Cardiac muscle cell (in vitro differentiated cells and primary cell): ENCODE results near the gene FOXL3. TPM values are rescaled to one million over a fixed set of nuclear protein-coding genes. Genes with fewer than 3 reads are reported as not detected.
"Not testable (repeated sequence)": the region's sequence is repeated elsewhere in the genome, so short reads cannot be mapped to it uniquely, and the experiment has no call there.

Source experiments
- DNase-seq, 2 donors: peaks; one replicate each; pipeline versions ENCODE4 v3.0.0 to v3.0.0-alpha.2; 2010 to 2017; ENCODE audit warnings: low read depth in 1 of 2, low spot score in 1 of 2
- H3K27ac ChIP-seq: fragments of 200-600 bp; sonication (generic); 2 replicates; pipeline ENCODE4 v1.5.1; 2016
- H3K27me3 ChIP-seq: fragments of 200-600 bp; sonication (generic); 2 replicates; pipeline ENCODE4 v1.6.0; 2016; ENCODE audit warnings: control low read depth
- H3K36me3 ChIP-seq: fragments of 200-600 bp; sonication (generic); 2 replicates; pipeline ENCODE4 v1.5.1; 2016; ENCODE audit warnings: control low read depth
- H3K4me1 ChIP-seq: fragments of 200-600 bp; sonication (generic); 2 replicates; pipeline ENCODE4 v1.8.1; 2017; ENCODE audit warnings: low read depth, mild to moderate bottlenecking, mixed run types
- H3K4me3 ChIP-seq: fragments of 200-600 bp; sonication (generic); 2 replicates; pipeline ENCODE4 v1.5.1; 2016; ENCODE audit warnings: mild to moderate bottlenecking
- H3K9me3 ChIP-seq: fragments of 200-600 bp; sonication (generic); 2 replicates; pipeline ENCODE4 v1.5.1; 2017; ENCODE audit warnings: low read depth, mild to moderate bottlenecking, control low read depth
- polyA plus RNA-seq: library from polyadenylated mRNA; unstranded; fragments of >200 nt; fragmentation: Nextera tagmentation; extraction: Ambion mirVana; gene quantifications from 2 replicates; pipeline ENCODE4 v1.2.1, GENCODE V29; 2016
- total RNA-seq: library from RNA; depleted of rRNA; stranded (reverse); fragments of >200 nt; gene quantifications from 2 replicates; pipeline ENCODE4 v1.2.3, GENCODE V29; 2016
- TF ChIP-seq, protein P1 (sequence below): IDR thresholded peaks from 2 replicates; pipeline ENCODE4 v1.5.1; 2012; ENCODE audit warnings: low read depth, mild to moderate bottlenecking, low read length

Gene FOXL3
- total and polyA plus RNA-seq, 2 experiments from 2014 or later: not detected

DNA sequence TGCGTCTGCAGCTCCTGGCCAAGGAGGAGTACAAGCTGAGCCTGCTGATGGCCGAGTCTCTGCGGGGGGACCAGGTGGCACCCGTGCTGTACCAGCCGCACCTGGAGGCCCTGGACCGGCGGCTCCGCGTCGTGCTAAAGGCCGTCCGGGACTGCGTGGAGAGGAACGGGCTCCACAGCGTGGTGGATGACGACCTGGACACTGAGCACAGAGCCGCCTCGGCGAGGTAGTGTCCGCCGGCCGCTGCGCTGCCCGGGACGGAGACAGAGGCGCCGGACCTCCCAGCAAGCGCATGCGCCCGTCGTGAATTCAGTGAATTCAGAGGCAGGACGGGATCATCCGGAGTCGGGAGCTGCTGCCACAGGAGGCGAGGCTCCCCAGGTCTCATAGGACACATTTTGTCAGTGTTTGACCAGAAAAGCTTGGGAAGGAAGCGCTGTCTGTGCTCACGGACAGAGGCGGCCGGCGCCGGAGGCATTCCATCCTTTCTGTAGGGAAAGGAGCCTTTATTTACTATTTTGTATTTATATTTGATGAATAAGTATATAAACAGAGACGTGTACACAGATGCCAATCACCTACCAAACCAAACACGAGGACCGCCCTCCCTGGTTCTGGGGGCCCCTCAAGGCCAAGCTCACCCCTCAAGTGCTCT, 30.1 kb upstream of the FOXL3 start:
- TF ChIP-seq, protein P1, sequence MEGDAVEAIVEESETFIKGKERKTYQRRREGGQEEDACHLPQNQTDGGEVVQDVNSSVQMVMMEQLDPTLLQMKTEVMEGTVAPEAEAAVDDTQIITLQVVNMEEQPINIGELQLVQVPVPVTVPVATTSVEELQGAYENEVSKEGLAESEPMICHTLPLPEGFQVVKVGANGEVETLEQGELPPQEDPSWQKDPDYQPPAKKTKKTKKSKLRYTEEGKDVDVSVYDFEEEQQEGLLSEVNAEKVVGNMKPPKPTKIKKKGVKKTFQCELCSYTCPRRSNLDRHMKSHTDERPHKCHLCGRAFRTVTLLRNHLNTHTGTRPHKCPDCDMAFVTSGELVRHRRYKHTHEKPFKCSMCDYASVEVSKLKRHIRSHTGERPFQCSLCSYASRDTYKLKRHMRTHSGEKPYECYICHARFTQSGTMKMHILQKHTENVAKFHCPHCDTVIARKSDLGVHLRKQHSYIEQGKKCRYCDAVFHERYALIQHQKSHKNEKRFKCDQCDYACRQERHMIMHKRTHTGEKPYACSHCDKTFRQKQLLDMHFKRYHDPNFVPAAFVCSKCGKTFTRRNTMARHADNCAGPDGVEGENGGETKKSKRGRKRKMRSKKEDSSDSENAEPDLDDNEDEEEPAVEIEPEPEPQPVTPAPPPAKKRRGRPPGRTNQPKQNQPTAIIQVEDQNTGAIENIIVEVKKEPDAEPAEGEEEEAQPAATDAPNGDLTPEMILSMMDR: no peak
- H3K36me3 ChIP-seq: no peaks in the 10 kb centered on the region
- no peak for DNase-seq
- no peak overlapping the region for H3K4me3 ChIP-seq
- H3K4me1 ChIP-seq: no peaks in the 10 kb centered on the region
- H3K9me3 ChIP-seq: no peaks in the 10 kb centered on the region
- no peak overlapping the region for H3K27ac ChIP-seq
- H3K27me3 ChIP-seq: no peaks in the 10 kb centered on the region

GRCh38 chr7:260441-261281, 29.3 kb upstream of the FOXL3 start:
- Histone ChIP-seq H3K9me3 (no peaks in the 10 kb centered on the region), H3K36me3 (no peaks in the 10 kb centered on the region), H3K27me3 (no peaks in the 10 kb centered on the region), H3K4me1 (no peaks in the 10 kb centered on the region), H3K4me3 (no peak overlapping the region), H3K27ac (no peak overlapping the region)
- TF ChIP-seq, protein P1: no peak
- no peak for DNase-seq

GRCh38 chr7:261341-262250, 28.4 kb upstream of the FOXL3 start:
- H3K4me3 ChIP-seq: no peak overlapping the region
- H3K9me3 ChIP-seq: no peaks in the 10 kb centered on the region
- H3K36me3 ChIP-seq: no peaks in the 10 kb centered on the region
- H3K27ac ChIP-seq: no peak overlapping the region
- H3K27me3 ChIP-seq: no peaks in the 10 kb centered on the region
- no peaks in the 10 kb centered on the region for H3K4me1 ChIP-seq
- TF ChIP-seq, protein P1: no peak
- DNase-seq: no peak

DNA sequence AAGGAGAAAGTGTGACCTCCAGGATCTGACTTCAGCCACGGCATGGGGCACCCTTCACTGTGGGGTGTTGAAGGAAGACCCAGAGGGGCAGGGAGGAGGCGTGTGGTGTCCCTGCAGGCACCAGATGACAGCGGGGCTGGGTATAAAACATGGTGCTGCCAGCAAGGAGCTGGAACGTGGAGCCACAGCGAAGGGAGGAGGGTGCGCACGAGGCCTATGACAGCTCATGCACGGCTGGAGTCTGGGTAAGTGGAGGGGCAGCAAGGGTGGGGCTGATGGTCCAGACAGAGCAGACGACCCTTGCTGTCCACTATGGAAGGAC, 27.8 kb upstream of the FOXL3 start:
- Histone ChIP-seq H3K27me3 (no peaks in the 10 kb centered on the region), H3K9me3 (no peaks in the 10 kb centered on the region), H3K27ac (no peak overlapping the region), H3K4me1 (no peaks in the 10 kb centered on the region), H3K36me3 (no peaks in the 10 kb centered on the region), H3K4me3 (no peak overlapping the region)
- TF ChIP-seq, protein P1: no peak
- DNase-seq: no peak

DNA sequence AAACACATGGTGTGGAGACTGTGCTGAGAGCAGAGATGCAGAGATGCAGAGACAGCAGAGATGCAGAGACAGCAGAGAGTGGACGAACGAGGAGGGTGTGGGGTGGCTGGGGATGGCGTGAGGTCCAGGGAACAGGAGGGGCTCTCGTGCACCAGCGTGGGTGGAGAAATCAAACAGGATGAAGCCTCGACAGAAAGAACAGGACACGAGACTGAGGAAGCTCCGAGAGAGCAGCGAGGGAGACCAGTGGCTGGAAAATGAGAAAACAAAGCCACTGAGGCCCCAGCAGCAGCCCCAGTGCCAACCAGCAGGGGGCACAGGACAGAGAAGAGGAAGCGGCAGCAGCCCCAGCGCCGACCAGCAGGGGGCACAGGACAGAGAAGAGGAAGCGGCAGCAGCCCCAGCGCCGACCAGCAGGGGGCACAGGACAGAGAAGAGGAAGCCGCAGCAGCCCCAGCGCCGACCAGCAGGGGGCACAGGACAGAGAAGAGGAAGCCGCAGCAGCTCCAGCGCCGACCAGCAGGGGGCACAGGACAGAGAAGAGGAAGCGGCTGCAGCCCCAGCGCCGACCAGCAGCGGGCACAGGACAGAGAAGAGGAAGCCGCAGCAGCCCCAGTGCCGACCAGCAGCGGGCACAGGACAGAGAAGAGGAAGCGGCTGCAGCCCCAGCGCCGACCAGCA, 27.2 kb upstream of the FOXL3 start:
- not testable (repeated sequence) for H3K9me3 ChIP-seq

GRCh38 chr7:263483-264351, 26.3 kb upstream of the FOXL3 start:
- not testable (repeated sequence) for H3K4me1 ChIP-seq, H3K27me3 ChIP-seq, H3K4me3 ChIP-seq, H3K36me3 ChIP-seq, DNase-seq, H3K9me3 ChIP-seq, H3K27ac ChIP-seq

More for the DNA sequence above, 27.2 kb upstream of the FOXL3 start:
- not testable (repeated sequence) for H3K4me1 ChIP-seq, H3K27ac ChIP-seq, H3K4me3 ChIP-seq, H3K36me3 ChIP-seq, H3K27me3 ChIP-seq, DNase-seq
- TF ChIP-seq, protein P1: peak; percentile 26
